Gastroesophageal sphincter (tissue), 3 donors: ENCODE data around the gene DCBLD2.

Source experiments
- POLR2A ChIP-seq, 2 donors: fragments of 450-650 bp; IDR thresholded peaks; one replicate each; pipeline ENCODE4 v1.6.1; 2017; ENCODE audit warnings: antibody characterized with exemption in 2 of 2, mild to moderate bottlenecking in 2 of 2, moderate library complexity in 1 of 2
- POLR2AphosphoS5 ChIP-seq: sonication (generic); formaldehyde crosslinking; IDR thresholded peaks from one replicate; pipeline ENCODE4 v1.6.1; 2017; ENCODE audit warnings: antibody characterized with exemption
- TF ChIP-seq, protein P1 (sequence below), 4 experiments: fragments of 200-600 bp in 2 of 4; fragments of 450-650 bp in 2 of 4; sonication (generic) in 1 of 4; IDR thresholded peaks; one replicate each; pipeline ENCODE4 v1.5.1; 2017 to 2019; ENCODE audit warnings: antibody characterized with exemption in 4 of 4, mild to moderate bottlenecking in 2 of 4, moderate library complexity in 2 of 4

DNA sequence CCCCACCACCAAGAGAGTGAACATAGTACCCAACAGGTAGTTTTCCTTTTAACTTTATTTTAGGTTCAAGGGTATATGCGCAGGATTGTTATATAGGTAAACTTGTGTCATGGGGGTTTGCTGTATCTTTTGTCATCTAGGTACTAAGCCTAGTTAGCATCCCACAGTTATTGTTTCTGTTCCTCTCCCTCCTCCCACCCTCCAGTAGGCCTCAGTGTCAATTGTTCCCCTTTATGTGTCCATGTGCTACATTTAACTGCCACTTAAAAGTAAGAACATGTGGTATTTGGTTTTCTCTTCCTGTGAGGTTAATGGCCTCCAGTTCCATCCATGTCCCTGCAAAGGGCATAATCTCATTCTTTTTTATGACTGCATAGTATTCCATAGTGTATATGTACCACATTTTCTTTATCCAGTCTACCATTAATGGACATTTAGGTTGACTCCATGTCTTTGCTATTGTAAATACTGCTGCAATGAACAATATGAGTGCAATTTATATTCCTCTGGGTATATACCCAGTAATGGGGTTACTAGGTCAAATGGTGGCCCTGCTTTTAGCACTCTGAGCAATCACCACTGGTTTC lies 72.2 kb downstream of the DCBLD2 start:
- no peak for TF ChIP-seq POLR2AphosphoS5
- TF ChIP-seq, protein P1, sequence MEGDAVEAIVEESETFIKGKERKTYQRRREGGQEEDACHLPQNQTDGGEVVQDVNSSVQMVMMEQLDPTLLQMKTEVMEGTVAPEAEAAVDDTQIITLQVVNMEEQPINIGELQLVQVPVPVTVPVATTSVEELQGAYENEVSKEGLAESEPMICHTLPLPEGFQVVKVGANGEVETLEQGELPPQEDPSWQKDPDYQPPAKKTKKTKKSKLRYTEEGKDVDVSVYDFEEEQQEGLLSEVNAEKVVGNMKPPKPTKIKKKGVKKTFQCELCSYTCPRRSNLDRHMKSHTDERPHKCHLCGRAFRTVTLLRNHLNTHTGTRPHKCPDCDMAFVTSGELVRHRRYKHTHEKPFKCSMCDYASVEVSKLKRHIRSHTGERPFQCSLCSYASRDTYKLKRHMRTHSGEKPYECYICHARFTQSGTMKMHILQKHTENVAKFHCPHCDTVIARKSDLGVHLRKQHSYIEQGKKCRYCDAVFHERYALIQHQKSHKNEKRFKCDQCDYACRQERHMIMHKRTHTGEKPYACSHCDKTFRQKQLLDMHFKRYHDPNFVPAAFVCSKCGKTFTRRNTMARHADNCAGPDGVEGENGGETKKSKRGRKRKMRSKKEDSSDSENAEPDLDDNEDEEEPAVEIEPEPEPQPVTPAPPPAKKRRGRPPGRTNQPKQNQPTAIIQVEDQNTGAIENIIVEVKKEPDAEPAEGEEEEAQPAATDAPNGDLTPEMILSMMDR (IDR thresholded peaks at IDR 0.05): no peak
- TF ChIP-seq POLR2A (IDR thresholded peaks at IDR 0.05): no peak
